GM12875 (cell line): Measurements from ENCODE around the gene OPTC.

Experiments
- H3K4me3 ChIP-seq: one replicate; pipeline ENCODE4 v1.5.1; 2011; ENCODE audit warnings: low read depth, low read length, control low read depth
- TF ChIP-seq, protein P1 (sequence below): IDR thresholded peaks from 2 replicates; pipeline ENCODE4 v1.5.1; 2011; ENCODE audit warnings: low read depth, mild to moderate bottlenecking, control low read depth, inconsistent platforms, low read length, moderate library complexity, borderline replicate concordance; ENCODE audit not compliant: insufficient read depth

The OPTC gene

DNA sequence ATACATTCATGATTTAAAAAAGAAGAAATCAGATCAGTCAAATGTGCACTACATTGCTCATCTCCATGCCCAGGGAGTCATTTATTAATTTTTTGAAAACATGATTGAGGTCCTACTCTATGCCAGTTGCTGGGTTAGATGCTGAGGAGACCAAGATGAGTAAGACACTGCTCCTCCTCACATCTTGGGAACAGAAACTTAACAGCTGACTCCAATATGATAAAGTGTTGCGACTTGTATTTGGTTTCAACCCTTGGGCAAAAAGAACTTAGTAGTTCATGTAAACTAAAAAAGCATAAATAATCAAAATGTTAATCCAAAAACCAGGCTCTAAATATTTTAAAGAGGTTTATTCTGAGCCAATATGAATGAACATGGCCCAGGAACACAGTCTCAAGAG, 56.9 kb downstream of the OPTC start:
- H3K4me3 ChIP-seq, result no peak overlapping the region
- TF ChIP-seq, protein P1, sequence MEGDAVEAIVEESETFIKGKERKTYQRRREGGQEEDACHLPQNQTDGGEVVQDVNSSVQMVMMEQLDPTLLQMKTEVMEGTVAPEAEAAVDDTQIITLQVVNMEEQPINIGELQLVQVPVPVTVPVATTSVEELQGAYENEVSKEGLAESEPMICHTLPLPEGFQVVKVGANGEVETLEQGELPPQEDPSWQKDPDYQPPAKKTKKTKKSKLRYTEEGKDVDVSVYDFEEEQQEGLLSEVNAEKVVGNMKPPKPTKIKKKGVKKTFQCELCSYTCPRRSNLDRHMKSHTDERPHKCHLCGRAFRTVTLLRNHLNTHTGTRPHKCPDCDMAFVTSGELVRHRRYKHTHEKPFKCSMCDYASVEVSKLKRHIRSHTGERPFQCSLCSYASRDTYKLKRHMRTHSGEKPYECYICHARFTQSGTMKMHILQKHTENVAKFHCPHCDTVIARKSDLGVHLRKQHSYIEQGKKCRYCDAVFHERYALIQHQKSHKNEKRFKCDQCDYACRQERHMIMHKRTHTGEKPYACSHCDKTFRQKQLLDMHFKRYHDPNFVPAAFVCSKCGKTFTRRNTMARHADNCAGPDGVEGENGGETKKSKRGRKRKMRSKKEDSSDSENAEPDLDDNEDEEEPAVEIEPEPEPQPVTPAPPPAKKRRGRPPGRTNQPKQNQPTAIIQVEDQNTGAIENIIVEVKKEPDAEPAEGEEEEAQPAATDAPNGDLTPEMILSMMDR, result no peak

DNA sequence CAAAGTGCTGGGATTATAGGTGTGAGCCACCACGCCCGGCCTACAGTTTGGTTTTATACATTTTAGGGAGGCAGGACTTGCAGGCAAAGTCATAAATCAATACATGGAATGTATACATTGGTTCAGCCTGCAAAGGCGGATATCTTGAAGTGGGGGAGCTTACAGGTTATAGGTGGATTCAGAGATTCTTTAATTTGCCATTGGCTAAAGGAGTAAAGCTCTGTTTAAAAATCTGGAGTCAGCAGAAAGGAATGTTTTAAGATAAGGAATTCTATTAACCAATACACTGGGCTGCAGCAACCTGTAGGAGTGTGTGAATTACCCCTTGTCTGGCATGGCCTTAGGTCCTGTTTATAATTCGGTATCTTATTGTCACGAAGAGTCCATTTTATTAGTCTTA, 57.6 kb downstream of the OPTC start:
- TF ChIP-seq, protein P1, result no peak
- H3K4me3 ChIP-seq, result no peak overlapping the region

DNA sequence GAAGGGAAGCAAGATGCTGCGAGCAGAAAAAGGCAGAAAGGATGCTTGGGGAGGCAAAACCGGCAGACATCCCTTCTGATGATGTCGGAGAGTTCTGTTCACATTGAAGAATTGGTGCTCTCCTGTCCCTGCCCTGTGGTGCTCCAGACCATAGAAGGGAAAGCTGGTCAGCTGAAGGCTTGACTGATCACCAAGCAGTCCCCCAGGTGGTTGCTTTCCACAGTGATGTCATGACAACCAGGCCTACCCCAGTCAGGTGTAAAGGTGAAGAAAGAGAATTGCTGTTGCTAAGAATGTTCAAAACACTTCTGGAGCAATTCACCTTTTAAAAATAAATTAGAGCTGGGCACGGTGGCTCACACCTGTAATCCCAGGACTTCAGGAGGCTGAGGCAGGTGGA, 59.5 kb downstream of the OPTC start:
- H3K4me3 ChIP-seq, result no peak overlapping the region
- TF ChIP-seq, protein P1, result no peak

DNA sequence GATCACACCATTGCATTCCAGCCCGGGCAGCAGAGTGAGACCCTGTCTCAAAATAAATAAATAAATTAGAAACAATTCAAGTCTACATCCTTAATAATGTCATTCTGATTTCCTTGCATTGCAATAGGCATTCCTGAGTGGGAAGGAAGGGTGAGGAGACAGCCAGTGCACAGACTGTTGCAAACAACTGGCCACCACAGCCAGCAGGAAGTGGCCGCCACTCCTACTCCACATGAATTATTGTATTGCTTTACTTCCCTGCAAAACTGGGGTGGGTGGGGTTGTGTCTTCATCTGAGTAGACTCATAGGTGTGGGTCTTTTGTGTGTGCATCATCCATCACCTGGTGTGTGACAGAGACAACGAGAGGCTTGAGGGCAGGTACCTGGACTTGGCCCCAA, 60.1 kb downstream of the OPTC start:
- TF ChIP-seq, protein P1, result no peak
- H3K4me3 ChIP-seq, result no peak overlapping the region

DNA sequence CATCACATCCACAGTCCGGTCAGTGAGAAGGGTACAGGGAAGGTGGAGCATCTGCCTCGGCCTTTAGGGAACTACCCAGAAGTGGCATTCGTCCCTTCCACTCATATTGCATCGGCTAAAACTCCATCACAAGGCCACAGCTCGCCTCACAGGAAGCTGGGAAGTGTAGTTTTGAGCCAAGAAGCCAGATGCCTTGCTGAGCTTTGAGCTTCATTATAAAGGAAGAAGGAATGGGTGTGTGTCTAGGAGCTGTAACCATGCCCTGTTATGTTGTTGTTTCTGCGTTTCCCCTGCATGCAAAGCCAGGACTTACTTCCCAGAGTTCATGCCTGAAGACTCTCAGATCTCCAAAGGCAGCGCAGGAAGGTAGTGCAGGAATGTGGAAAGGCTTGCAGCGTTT, 61.1 kb downstream of the OPTC start:
- TF ChIP-seq, protein P1, result no peak
- H3K4me3 ChIP-seq, result no peak overlapping the region

DNA sequence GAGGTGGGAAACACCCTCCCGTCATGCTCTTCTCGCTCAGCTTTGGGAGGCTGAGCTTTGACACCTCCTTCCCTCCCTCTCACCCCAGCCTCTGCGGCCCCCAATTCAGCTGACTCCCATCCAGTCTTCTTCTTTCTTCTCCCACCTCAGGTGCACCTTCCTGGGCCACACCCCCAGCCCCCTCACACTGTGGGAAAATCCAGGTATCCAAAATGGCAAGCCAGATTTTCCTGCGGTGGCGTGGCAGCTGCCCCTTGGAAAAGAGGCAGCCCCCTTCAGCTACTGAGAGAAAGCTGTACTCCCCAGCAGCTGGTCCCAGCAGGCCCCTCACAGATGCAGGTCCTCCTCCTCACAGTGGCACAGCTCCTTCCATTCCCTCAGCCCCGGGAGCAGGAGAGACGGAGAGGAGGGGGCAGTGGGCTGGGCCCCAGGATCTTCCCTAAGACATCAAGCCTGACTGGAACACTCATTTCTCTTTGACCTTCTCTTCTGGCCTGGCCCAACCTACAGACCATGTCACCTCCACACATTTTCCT, 61.6 kb downstream of the OPTC start:
- H3K4me3 ChIP-seq, result no peak overlapping the region
- TF ChIP-seq, protein P1, result no peak

DNA sequence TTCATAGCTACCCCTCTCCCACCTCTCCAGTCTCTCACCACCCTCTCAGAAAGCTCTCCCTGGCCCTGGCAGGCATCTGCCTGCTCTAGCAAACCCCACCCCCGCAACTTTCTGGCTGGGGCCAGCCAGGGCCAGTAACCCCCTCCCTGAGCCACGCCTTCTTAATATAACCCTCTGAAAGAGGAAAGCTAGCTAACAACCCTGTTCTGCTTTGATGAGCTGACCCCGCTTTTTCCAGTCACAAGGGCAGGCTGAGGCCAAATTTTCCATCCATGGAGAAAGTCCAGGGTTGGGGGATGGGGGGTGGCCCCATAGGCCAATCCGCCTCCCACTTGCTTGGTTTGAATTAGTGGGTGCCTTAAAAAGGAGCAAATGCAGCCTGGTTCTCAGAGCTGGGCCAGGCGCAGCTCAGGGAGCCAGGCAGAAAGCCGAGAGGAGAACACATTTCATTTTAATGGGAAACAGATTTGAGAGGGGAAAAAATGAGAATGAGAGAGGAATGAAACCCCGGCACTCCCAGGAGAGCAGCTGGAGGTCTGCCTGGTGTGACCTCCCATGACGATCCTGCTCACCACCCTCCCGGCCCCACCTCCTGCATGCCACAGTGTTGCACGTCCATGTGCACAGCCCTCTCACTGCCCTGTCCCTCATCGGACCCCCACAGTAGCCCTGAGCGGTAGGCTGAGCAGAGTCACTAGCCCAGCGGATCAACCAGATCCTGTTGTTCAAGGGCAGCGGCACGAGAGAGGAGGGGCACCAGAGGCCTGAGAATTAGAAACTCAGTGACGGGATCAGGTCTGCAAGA, 62.3 kb downstream of the OPTC start:
- H3K4me3 ChIP-seq, result no peak overlapping the region

More for the DNA sequence above, 62.3 kb downstream of the OPTC start:
- TF ChIP-seq, protein P1, result no peak
